Measurements from ENCODE around the gene MICU2.

MICU2 gene

GRCh38 chr13:21632196-21632595, 28.2 kb upstream of the MICU2 start:
- TF ChIP-seq CTCF (conservative IDR thresholded peaks at IDR 0.05; ENCODE audit: low read length): no peak
- no peak for DNase-seq (ENCODE audit: low read depth)
- no peak overlapping the region for H3K4me3 ChIP-seq (ENCODE audit: low read length)

GRCh38 chr13:21625366-21625765, 21.4 kb upstream of the MICU2 start:
- no peak overlapping the region for H3K4me3 ChIP-seq (ENCODE audit: low read length)
- peak; percentile 58 for TF ChIP-seq CTCF (conservative IDR thresholded peaks at IDR 0.05; ENCODE audit: low read length)
- DNase-seq (ENCODE audit: low read depth): peak; percentile 44

GRCh38 chr13:21620861-21621260, 16.9 kb upstream of the MICU2 start:
- DNase-seq (ENCODE audit: low read depth): no peak
- H3K4me3 ChIP-seq (ENCODE audit: low read length): no peak overlapping the region
- no peak for TF ChIP-seq CTCF (conservative IDR thresholded peaks at IDR 0.05; ENCODE audit: low read length)

GRCh38 chr13:21619633-21620220, 15.8 kb upstream of the MICU2 start:
- no peak for TF ChIP-seq CTCF (conservative IDR thresholded peaks at IDR 0.05; ENCODE audit: low read length)
- H3K4me3 ChIP-seq (ENCODE audit: low read length): no peak overlapping the region
- no peak for DNase-seq (ENCODE audit: low read depth)

GRCh38 chr13:21616880-21617279, 12.9 kb upstream of the MICU2 start:
- DNase-seq (ENCODE audit: low read depth): no peak
- TF ChIP-seq CTCF (conservative IDR thresholded peaks at IDR 0.05; ENCODE audit: low read length): no peak
- H3K4me3 ChIP-seq (ENCODE audit: low read length): no peak overlapping the region

GRCh38 chr13:21616205-21616866, 12.4 kb upstream of the MICU2 start:
- H3K4me3 ChIP-seq (ENCODE audit: low read length): no peak overlapping the region
- TF ChIP-seq CTCF (conservative IDR thresholded peaks at IDR 0.05; ENCODE audit: low read length): no peak
- no peak for DNase-seq (ENCODE audit: low read depth)

GRCh38 chr13:21615427-21615826, 11.5 kb upstream of the MICU2 start:
- no peak for DNase-seq (ENCODE audit: low read depth)
- no peak overlapping the region for H3K4me3 ChIP-seq (ENCODE audit: low read length)
- TF ChIP-seq CTCF (conservative IDR thresholded peaks at IDR 0.05; ENCODE audit: low read length): no peak
